ENCODE results near the gene ZFYVE9. TPM values are rescaled to one million over a fixed set of nuclear protein-coding genes. Genes with fewer than 3 reads are reported as not detected.
"Not testable (repeated sequence)": the region's sequence is repeated elsewhere in the genome, so short reads cannot be mapped to it uniquely, and the experiment has no call there.

Gene ZFYVE9
- total and polyA plus RNA-seq, 10 of the 15 experiments (the other 5 are each of a cell fraction or from before 2014, with no cell fraction given), result 0.26 to 6.9 (median 2.3) TPM

DNA sequence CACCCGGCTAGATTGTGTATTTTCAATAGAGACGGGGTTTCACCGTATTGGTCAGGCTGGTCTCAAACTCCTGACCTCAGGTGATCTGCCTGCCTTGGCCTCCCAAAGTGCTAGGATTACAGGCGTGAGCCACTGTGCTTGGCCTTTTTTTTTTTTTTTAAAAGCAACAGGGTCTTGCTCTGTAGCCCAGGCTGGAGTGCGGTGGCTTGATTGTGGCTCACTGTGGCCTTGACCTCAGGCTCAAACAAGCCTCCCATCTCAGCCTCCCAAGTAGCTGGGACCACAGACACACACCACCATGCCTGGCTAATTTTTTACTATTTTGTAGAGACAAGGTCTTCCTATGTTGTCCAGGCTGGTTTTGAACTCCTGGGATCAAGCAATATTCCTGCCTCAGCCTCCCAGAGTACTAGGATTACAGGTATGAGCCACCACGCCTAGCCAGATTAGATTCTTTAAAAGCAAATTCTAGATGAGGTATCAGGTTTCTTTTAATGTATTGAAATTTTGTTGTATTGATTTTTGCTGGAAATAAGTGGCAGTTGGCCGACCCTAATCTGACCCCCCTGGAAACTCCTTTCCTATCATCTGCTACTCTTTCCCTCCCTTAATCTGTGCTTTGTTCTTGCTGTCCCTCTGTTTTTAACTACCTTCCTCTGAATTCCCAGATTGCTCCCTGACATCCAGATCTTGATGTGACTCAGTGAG, 26.6 kb downstream of the ZFYVE9 start:
- no TSS peak for BruUV-seq (replicated peaks)
- CTCF ChIA-PET, result no interaction called here
- Histone ChIP-seq H3K27ac (ENCODE audit: control insufficient read depth, insufficient read depth) (no peak overlapping the region), H3K4me2 (ENCODE audit: control insufficient read depth, insufficient read depth) (no peak overlapping the region), H2AFZ (ENCODE audit: control insufficient read depth, low read depth, low read length) (no peak overlapping the region), H3K9ac (ENCODE audit: control insufficient read depth, insufficient read depth, low read length) (no peak overlapping the region), H3K36me3 (ENCODE audit: control insufficient read depth in 2 of 2, insufficient read depth in 2 of 2, low read length in 1 of 2) (no peaks in the 10 kb centered on the region), H3K4me3 (no peak overlapping the region), H4K20me1 (ENCODE audit: control insufficient read depth, insufficient read depth) (no peaks in the 10 kb centered on the region), H3K4me1 (ENCODE audit: control insufficient read depth, insufficient read depth, low read length) (no peaks in the 10 kb centered on the region), H3K27me3 (replicated peaks in 1 of 2; ENCODE audit: control insufficient read depth in 2 of 2, insufficient read depth in 2 of 2, low read length in 1 of 2) (no peaks in the 10 kb centered on the region), H3K9me3 (replicated peaks; ENCODE audit: control insufficient read depth, insufficient read depth, low read length) (no peaks in the 10 kb centered on the region), H3K79me2 (ENCODE audit: control insufficient read depth, insufficient read depth, low read length) (no peaks in the 10 kb centered on the region)
- in situ Hi-C loops (cut with MboI), result no loop called here
- ATAC-seq (no peak), DNase-seq (ENCODE audit: low read depth, low spot score) (no peak), FAIRE-seq (no peak)
- RAD21 ChIA-PET (ENCODE audit: unreplicated experiment), result no interaction called here
- POLR2A ChIA-PET, result no interaction called here
- SMC1A ChIA-PET (ENCODE audit: uncharacterized antibody, unreplicated experiment), result no interaction called here
- intact Hi-C loops (cut with micrococcal nuclease; ENCODE audit: unreplicated experiment), result no loop called here
- TF ChIP-seq EGR1 (IDR thresholded peaks at IDR 0.05; ENCODE audit: borderline replicate concordance in 1 of 2, low read depth in 2 of 2, low read length in 2 of 2) (no peak), ZNF274 (IDR thresholded peaks at IDR 0.05; ENCODE audit: insufficient read depth, insufficient read length) (no peak), WRNIP1 (IDR thresholded peaks at IDR 0.05; ENCODE audit: borderline replicate concordance, low read depth, low read length) (no peak), CEBPB (IDR thresholded peaks at IDR 0.05; ENCODE audit: borderline replicate concordance in 1 of 2, low read depth in 2 of 2, low read length in 2 of 2) (no peak)
- 60% methylated on average over 5 of the region's 7 CpGs for WGBS (ENCODE audit: insufficient coverage, insufficient replicate concordance, low lambda C conversion rate, missing lambda C conversion rate)

DNA sequence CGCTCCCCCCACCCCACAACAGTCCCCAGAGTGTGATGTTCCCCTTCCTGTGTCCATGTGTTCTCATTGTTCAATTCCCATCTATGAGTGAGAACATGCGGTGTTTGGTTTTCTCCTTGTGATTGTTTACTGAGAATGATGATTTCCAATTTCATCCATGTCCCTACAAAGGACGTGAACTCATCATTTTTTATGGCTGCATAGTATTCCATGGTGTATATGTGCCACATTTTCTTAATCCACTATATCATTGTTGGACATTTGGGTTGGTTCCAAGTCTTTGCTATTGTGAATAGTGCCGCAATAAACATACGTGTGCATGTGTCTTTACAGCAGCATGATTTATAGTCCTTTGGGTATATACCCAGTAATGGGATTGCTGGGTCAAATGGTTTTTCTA, 29.3 kb downstream of the ZFYVE9 start:
- CTCF ChIA-PET; DNase-seq (ENCODE audit: low read depth, low spot score); ATAC-seq; RAD21 ChIA-PET (ENCODE audit: unreplicated experiment); H3K27ac ChIP-seq (ENCODE audit: control insufficient read depth, insufficient read depth); POLR2A ChIA-PET; BruUV-seq (replicated peaks); in situ Hi-C loops (cut with MboI); H4K20me1 ChIP-seq (ENCODE audit: control insufficient read depth, insufficient read depth); H2AFZ ChIP-seq (ENCODE audit: control insufficient read depth, low read depth, low read length); H3K4me1 ChIP-seq (ENCODE audit: control insufficient read depth, insufficient read depth, low read length); SMC1A ChIA-PET (ENCODE audit: uncharacterized antibody, unreplicated experiment); H3K4me2 ChIP-seq (ENCODE audit: control insufficient read depth, insufficient read depth); H3K27me3 ChIP-seq (replicated peaks in 1 of 2; ENCODE audit: control insufficient read depth in 2 of 2, insufficient read depth in 2 of 2, low read length in 1 of 2); H3K9ac ChIP-seq (ENCODE audit: control insufficient read depth, insufficient read depth, low read length); H3K36me3 ChIP-seq (ENCODE audit: control insufficient read depth in 2 of 2, insufficient read depth in 2 of 2, low read length in 1 of 2); H3K9me3 ChIP-seq (replicated peaks; ENCODE audit: control insufficient read depth, insufficient read depth, low read length); H3K4me3 ChIP-seq; intact Hi-C loops (cut with micrococcal nuclease; ENCODE audit: unreplicated experiment); H3K79me2 ChIP-seq (ENCODE audit: control insufficient read depth, insufficient read depth, low read length); FAIRE-seq: not testable (repeated sequence)
- 67% methylated on average over 4 of the region's 5 CpGs for WGBS (ENCODE audit: insufficient coverage, insufficient replicate concordance, low lambda C conversion rate, missing lambda C conversion rate)

All from GM12878 (cell line).